GM23338 (cell line): ENCODE results near the gene AQP11. TPM values are rescaled to one million over a fixed set of nuclear protein-coding genes. Genes with fewer than 3 reads are reported as not detected.
"Not testable (repeated sequence)": the region's sequence is repeated elsewhere in the genome, so short reads cannot be mapped to it uniquely, and the experiment has no call there.

Experiments
- ATAC-seq: fragments of 200-7000 bp; cut with Tn5 transposase; 3 replicates; pipeline ENCODE4 v1.9.1; 2020
- DNase-seq: peaks from one replicate; pipeline ENCODE4 v3.0.0-alpha.2; 2015; ENCODE audit warnings: low spot score
- H2AFZ ChIP-seq: fragments of 200-600 bp; sonication (generic); 2 replicates; pipeline ENCODE4 v1.8.0; 2016; ENCODE audit warnings: antibody characterized with exemption, mild to moderate bottlenecking, moderate library complexity
- H3F3A ChIP-seq: fragments of 200-600 bp; sonication (generic); replicated peaks from 2 replicates; pipeline ENCODE4 v1.8.0; 2017; ENCODE audit warnings: antibody characterized with exemption, mixed run types, low read depth
- H3K27ac ChIP-seq: fragments of 200-600 bp; sonication (generic); 2 replicates; pipeline ENCODE4 v1.6.1; 2016; ENCODE audit warnings: low read depth
- H3K27me3 ChIP-seq: fragments of 200-600 bp; sonication (generic); 2 replicates; pipeline ENCODE4 v1.8.0; 2016; ENCODE audit warnings: mild to moderate bottlenecking, mixed run types, moderate library complexity; ENCODE audit not compliant: insufficient read depth
- H3K36me3 ChIP-seq: fragments of 200-600 bp; sonication (generic); 2 replicates; pipeline ENCODE4 v1.8.0; 2016; ENCODE audit warnings: mild to moderate bottlenecking; ENCODE audit not compliant: insufficient read depth
- H3K4me1 ChIP-seq: fragments of 200-600 bp; sonication (generic); 2 replicates; pipeline ENCODE4 v1.8.0; 2016; ENCODE audit warnings: mild to moderate bottlenecking, moderate library complexity; ENCODE audit not compliant: insufficient read depth
- H3K4me2 ChIP-seq: fragments of 200-600 bp; sonication (generic); 2 replicates; pipeline ENCODE4 v1.7.1; 2017; ENCODE audit warnings: mixed run types
- H3K4me3 ChIP-seq: fragments of 200-600 bp; sonication (generic); 2 replicates; pipeline ENCODE4 v1.6.1; 2016; ENCODE audit warnings: mixed run types
- H3K79me2 ChIP-seq: fragments of 200-600 bp; sonication (generic); replicated peaks from 2 replicates; pipeline ENCODE4 v1.8.0; 2017; ENCODE audit warnings: mild to moderate bottlenecking; ENCODE audit not compliant: insufficient read depth
- H3K9me2 ChIP-seq: fragments of 200-600 bp; sonication (generic); 2 replicates; pipeline ENCODE4 v1.8.0; 2017; ENCODE audit not compliant: insufficient read depth
- H4K20me1 ChIP-seq: fragments of 200-600 bp; sonication (generic); replicated peaks from 2 replicates; pipeline ENCODE4 v1.8.0; 2017; ENCODE audit warnings: mild to moderate bottlenecking; ENCODE audit not compliant: insufficient read depth
- H3K27ac Mint-ChIP-seq: 2 replicates; pipeline ENCODE4 v1.8.0; 2020; ENCODE audit warnings: inconsistent platforms, mild to moderate bottlenecking, moderate library complexity, mixed read lengths
- H3K27me3 Mint-ChIP-seq: 3 replicates; pipeline ENCODE4 v1.8.0; 2022; ENCODE audit warnings: low read depth, mild to moderate bottlenecking, moderate library complexity, mixed read lengths, inconsistent platforms; ENCODE audit not compliant: insufficient read depth, poor library complexity
- H3K36me3 Mint-ChIP-seq: 3 replicates; pipeline ENCODE4 v1.8.0; 2021; ENCODE audit warnings: low read depth, mild to moderate bottlenecking, inconsistent platforms, moderate library complexity, mixed read lengths
- H3K4me1 Mint-ChIP-seq: 3 replicates; pipeline ENCODE4 v1.8.0; 2020; ENCODE audit warnings: mild to moderate bottlenecking, inconsistent platforms, mixed read lengths
- H3K4me3 Mint-ChIP-seq: 3 replicates; pipeline ENCODE4 v1.8.0; 2021; ENCODE audit warnings: moderate library complexity, mild to moderate bottlenecking, inconsistent platforms, mixed read lengths
- H3K9me3 Mint-ChIP-seq: 3 replicates; pipeline ENCODE4 v1.8.0; 2020; ENCODE audit warnings: moderate library complexity, mild to moderate bottlenecking, inconsistent platforms, mixed read lengths
- CTCF ChIP-seq, 2 experiments: fragments of 200-600 bp in 1 of 2; sonication (generic) in 1 of 2; conservative IDR thresholded peaks; 2 replicates each; pipeline versions ENCODE4 v1.5.1 to v1.6.1; 2016 to 2017; ENCODE audit warnings: antibody characterized with exemption in 2 of 2, low read depth in 2 of 2, mild to moderate bottlenecking in 2 of 2, moderate library complexity in 1 of 2
- ETS1 ChIP-seq: IDR thresholded peaks from 2 replicates; pipeline ENCODE4 v1.6.1; 2016; ENCODE audit warnings: antibody characterized with exemption
- JUNB ChIP-seq: IDR thresholded peaks from one replicate; pipeline ENCODE4 v1.6.1; 2016; ENCODE audit warnings: antibody characterized with exemption; ENCODE audit not compliant: unreplicated experiment
- STAT1 ChIP-seq: IDR thresholded peaks from one replicate; pipeline ENCODE4 v1.6.1; 2016; ENCODE audit warnings: antibody characterized with exemption; ENCODE audit not compliant: unreplicated experiment
- ZNF462 ChIP-seq: fragments of 250-450 bp; sonication (Bioruptor Pico); IDR thresholded peaks from 2 replicates; pipeline ENCODE4 v1.5.0; 2020; ENCODE audit warnings: mild to moderate bottlenecking, moderate library complexity
- polyA plus RNA-seq: library from polyadenylated mRNA; unstranded; fragments of >200 nt; fragmentation: Nextera tagmentation; extraction: Ambion mirVana; gene quantifications from 2 replicates; pipeline ENCODE4 v1.2.1, GENCODE V29; 2016
- total RNA-seq: library from RNA; depleted of rRNA; stranded (reverse); fragments of >200 nt; shearing (Covaris generic); gene quantifications from 2 replicates; pipeline ENCODE4 v1.2.3, GENCODE V29; 2014

AQP11 gene
- total and polyA plus RNA-seq, 2 experiments from 2014 or later, result 1.8 to 3.4 TPM

- TF ChIP-seq CTCF (conservative IDR thresholded peaks at IDR 0.05; ENCODE audit: low read depth in 2 of 2), result no peak
- TF ChIP-seq STAT1, result no peak
- no peak for TF ChIP-seq ZNF462 (CRISPR knock-in tag)
- no peak for TF ChIP-seq ETS1
- no peak for TF ChIP-seq JUNB
Observed at GRCh38 chr11:77548552-77549445, 41.0 kb upstream of the AQP11 start.

GRCh38 chr11:77551426-77551825 lies 38.3 kb upstream of the AQP11 start:
- H3K4me3 ChIP-seq, H3K4me3 Mint-ChIP-seq, H4K20me1 ChIP-seq, H3K79me2 ChIP-seq, H3K27ac ChIP-seq, DNase-seq, H3K9me3 Mint-ChIP-seq, ATAC-seq, H3F3A ChIP-seq, H3K4me1 ChIP-seq, H3K36me3 Mint-ChIP-seq, H3K27me3 ChIP-seq, H3K9me2 ChIP-seq, H3K36me3 ChIP-seq, H3K27me3 Mint-ChIP-seq, H2AFZ ChIP-seq, H3K27ac Mint-ChIP-seq, H3K4me2 ChIP-seq: not testable (repeated sequence)
- peaks cover 15% of the 10 kb centered on the region for H3K4me1 Mint-ChIP-seq

More at GRCh38 chr11:77548552-77549445, 41.0 kb upstream of the AQP11 start:
- Histone ChIP-seq H3K36me3 (no peaks in the 10 kb centered on the region; the same call in 1 of the 2 replicates), H3K27me3 (no peaks in the 10 kb centered on the region), H3K4me2 (peak overlapping the region; percentile 21; the same call in 1 of the 2 replicates), H3F3A (no peaks in the 10 kb centered on the region), H3K4me1 (peaks cover 6% of the 10 kb centered on the region), H3K9me2 (peaks cover 3% of the 10 kb centered on the region; the same call in 1 of the 2 replicates), H2AFZ (peak overlapping the region; percentile 34), H4K20me1 (no peaks in the 10 kb centered on the region), H3K4me3 (no peak overlapping the region), H3K79me2 (no peaks in the 10 kb centered on the region), H3K27ac (peak overlapping the region; percentile 97; the same call in 1 of the 2 replicates)
- H3K4me3 Mint-ChIP-seq, result no peak overlapping the region
- H3K36me3 Mint-ChIP-seq, result no peaks in the 10 kb centered on the region
- no peak for ATAC-seq
- peak overlapping the region; percentile 89 for H3K27ac Mint-ChIP-seq
- H3K4me1 Mint-ChIP-seq, result peaks cover 15% of the 10 kb centered on the region
- no peak for DNase-seq
- H3K27me3 Mint-ChIP-seq, result peaks cover 2% of the 10 kb centered on the region
- no peaks in the 10 kb centered on the region for H3K9me3 Mint-ChIP-seq
